Kidney epithelial cell (primary cell): Measurements from ENCODE around the gene SCUBE2. TPM values are rescaled to one million over a fixed set of nuclear protein-coding genes. Genes with fewer than 3 reads are reported as not detected.

ENCODE experiments used
- DNase-seq: peaks from one replicate; pipeline ENCODE4 v3.0.0-alpha.2; 2010; ENCODE audit warnings: low read depth
- H3K27me3 ChIP-seq: 2 replicates; pipeline ENCODE4 v1.6.0; 2011; ENCODE audit warnings: low read length; ENCODE audit not compliant: control insufficient read depth, insufficient read depth
- H3K36me3 ChIP-seq: 2 replicates; pipeline ENCODE4 v1.5.1; 2011; ENCODE audit warnings: low read length; ENCODE audit not compliant: control insufficient read depth, insufficient read depth
- H3K4me3 ChIP-seq: 2 replicates; pipeline ENCODE4 v1.5.1; 2011; ENCODE audit warnings: low read depth, mild to moderate bottlenecking, control low read depth, low read length
- CTCF ChIP-seq: IDR thresholded peaks from 2 replicates; pipeline ENCODE4 v1.5.1; 2011; ENCODE audit warnings: mild to moderate bottlenecking, moderate library complexity, low read length, control low read depth, inconsistent platforms; ENCODE audit not compliant: insufficient read depth, poor library complexity, severe bottlenecking
- total RNA-seq: library from RNA; depleted of rRNA; stranded (reverse); fragments of >200 nt; gene quantifications from 2 replicates; pipeline ENCODE4 v1.2.3, GENCODE V29; 2015

The SCUBE2 gene
- total RNA-seq, 1 donor from 2014 or later = 1.3 TPM

- DNase-seq = no peak
- H3K36me3 ChIP-seq = no peaks in the 10 kb centered on the region
- H3K4me3 ChIP-seq = no peak overlapping the region
- H3K27me3 ChIP-seq = peaks cover 22% of the 10 kb centered on the region
- TF ChIP-seq CTCF = peak; percentile 32
Measured at GRCh38 chr11:9092853-9093778, 1.7 kb upstream of the SCUBE2 start.

- Histone ChIP-seq H3K36me3 (no peaks in the 10 kb centered on the region), H3K27me3 (peaks cover 22% of the 10 kb centered on the region), H3K4me3 (no peak overlapping the region)
- DNase-seq = no peak
- no peak for TF ChIP-seq CTCF
Measured at GRCh38 chr11:9092072-9092471, 673 bp upstream of the SCUBE2 start.

GRCh38 chr11:9090488-9091043 lies 833 bp downstream of the SCUBE2 start:
- DNase-seq = no peak
- TF ChIP-seq CTCF = no peak

GRCh38 chr11:9089636-9090035 lies 1.8 kb downstream of the SCUBE2 start:
- TF ChIP-seq CTCF = no peak
- no peak overlapping the region for H3K4me3 ChIP-seq
- DNase-seq = no peak
- peaks cover 22% of the 10 kb centered on the region for H3K27me3 ChIP-seq
- H3K36me3 ChIP-seq = no peaks in the 10 kb centered on the region

More at GRCh38 chr11:9090488-9091043, 833 bp downstream of the SCUBE2 start:
- Histone ChIP-seq H3K27me3 (peaks cover 22% of the 10 kb centered on the region), H3K4me3 (peak overlapping the region; percentile 38), H3K36me3 (no peaks in the 10 kb centered on the region)

- TF ChIP-seq CTCF = no peak
- Histone ChIP-seq H3K4me3 (no peak overlapping the region), H3K36me3 (no peaks in the 10 kb centered on the region), H3K27me3 (peaks cover 22% of the 10 kb centered on the region)
- no peak for DNase-seq
Measured at GRCh38 chr11:9089061-9089460, 2.3 kb downstream of the SCUBE2 start.
